Progenitor cell of endocrine pancreas (in vitro differentiated cells): ENCODE results near the gene NEDD9. TPM values are rescaled to one million over a fixed set of nuclear protein-coding genes. Genes with fewer than 3 reads are reported as not detected.

ENCODE experiments used
- DNase-seq: peaks from one replicate; pipeline ENCODE4 v3.0.0; 2021; ENCODE audit warnings: low spot score; ENCODE audit not compliant: unreplicated experiment
- H3K27ac Mint-ChIP-seq: 2 replicates; pipeline ENCODE4 v1.8.0; 2021; ENCODE audit warnings: mild to moderate bottlenecking, moderate library complexity, mixed read lengths
- H3K27me3 Mint-ChIP-seq: 2 replicates; pipeline ENCODE4 v1.8.0; 2021; ENCODE audit warnings: mixed read lengths
- H3K36me3 Mint-ChIP-seq: 2 replicates; pipeline ENCODE4 v1.8.0; 2022; ENCODE audit warnings: mixed read lengths; ENCODE audit not compliant: insufficient read depth
- H3K4me1 Mint-ChIP-seq: 2 replicates; pipeline ENCODE4 v1.8.0; 2021; ENCODE audit warnings: low read depth, mixed read lengths
- H3K4me3 Mint-ChIP-seq: 2 replicates; pipeline ENCODE4 v1.8.0; 2021; ENCODE audit warnings: low read depth, mild to moderate bottlenecking, moderate library complexity, mixed read lengths
- H3K9me3 Mint-ChIP-seq: 2 replicates; pipeline ENCODE4 v1.8.0; 2021; ENCODE audit warnings: low read depth, mixed read lengths
- CTCF ChIP-seq: fragments of 200-600 bp; sonication (generic); IDR thresholded peaks from one replicate; pipeline ENCODE4 v1.5.0; 2021; ENCODE audit warnings: antibody characterized with exemption, mild to moderate bottlenecking; ENCODE audit not compliant: unreplicated experiment
- total RNA-seq: library from RNA; stranded (reverse); gene quantifications from 2 replicates; pipeline ENCODE4 v1.2.1, GENCODE V29; 2021

NEDD9 gene
- total RNA-seq, 1 donor from 2014 or later: 14.1 TPM

- Mint-ChIP-seq H3K36me3 (peaks cover 35% of the 10 kb centered on the region), H3K4me1 (peaks cover 17% of the 10 kb centered on the region), H3K27ac (no peak overlapping the region), H3K27me3 (no peaks in the 10 kb centered on the region), H3K4me3 (no peak overlapping the region), H3K9me3 (no peaks in the 10 kb centered on the region)
- no peak for DNase-seq
- no peak for TF ChIP-seq CTCF
Observed at GRCh38 chr6:11183761-11184362, 48.6 kb downstream of the NEDD9 start.

DNA sequence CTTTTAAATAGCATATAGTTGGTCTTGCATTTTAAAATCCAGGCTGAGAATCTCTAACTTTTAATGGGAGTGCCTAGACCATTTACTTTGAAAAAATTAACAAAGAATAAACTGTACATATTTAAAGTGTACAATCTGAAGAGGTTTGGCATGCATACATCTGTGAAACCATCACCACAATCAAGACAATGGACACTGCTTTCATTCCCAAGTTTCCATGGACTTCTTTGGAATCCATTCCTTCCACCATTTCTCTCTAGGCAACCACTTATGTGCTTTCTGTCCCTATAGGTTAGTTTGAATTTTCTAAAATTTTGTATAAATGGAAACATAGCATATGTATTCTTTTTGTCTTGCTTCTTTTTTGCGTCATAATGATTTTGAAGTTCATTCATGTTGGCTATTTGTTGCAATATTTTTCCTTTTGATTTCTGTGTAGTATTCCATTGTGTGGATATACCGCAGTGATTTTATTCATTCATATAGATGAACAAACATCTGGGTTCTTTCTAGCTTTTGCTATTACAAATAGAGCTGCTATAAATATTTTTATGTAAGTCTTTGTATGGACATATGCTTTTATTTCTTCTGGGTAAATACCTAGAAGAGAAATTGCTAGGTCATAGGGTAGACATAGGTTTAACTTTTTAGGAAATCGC lies 50.9 kb downstream of the NEDD9 start:
- peaks cover 9% of the 10 kb centered on the region for H3K4me1 Mint-ChIP-seq
- H3K9me3 Mint-ChIP-seq: no peaks in the 10 kb centered on the region
- no peak for TF ChIP-seq CTCF
- peaks cover 23% of the 10 kb centered on the region for H3K36me3 Mint-ChIP-seq
- no peaks in the 10 kb centered on the region for H3K27me3 Mint-ChIP-seq
- no peak overlapping the region for H3K4me3 Mint-ChIP-seq
- H3K27ac Mint-ChIP-seq: no peak overlapping the region
- no peak for DNase-seq

DNA sequence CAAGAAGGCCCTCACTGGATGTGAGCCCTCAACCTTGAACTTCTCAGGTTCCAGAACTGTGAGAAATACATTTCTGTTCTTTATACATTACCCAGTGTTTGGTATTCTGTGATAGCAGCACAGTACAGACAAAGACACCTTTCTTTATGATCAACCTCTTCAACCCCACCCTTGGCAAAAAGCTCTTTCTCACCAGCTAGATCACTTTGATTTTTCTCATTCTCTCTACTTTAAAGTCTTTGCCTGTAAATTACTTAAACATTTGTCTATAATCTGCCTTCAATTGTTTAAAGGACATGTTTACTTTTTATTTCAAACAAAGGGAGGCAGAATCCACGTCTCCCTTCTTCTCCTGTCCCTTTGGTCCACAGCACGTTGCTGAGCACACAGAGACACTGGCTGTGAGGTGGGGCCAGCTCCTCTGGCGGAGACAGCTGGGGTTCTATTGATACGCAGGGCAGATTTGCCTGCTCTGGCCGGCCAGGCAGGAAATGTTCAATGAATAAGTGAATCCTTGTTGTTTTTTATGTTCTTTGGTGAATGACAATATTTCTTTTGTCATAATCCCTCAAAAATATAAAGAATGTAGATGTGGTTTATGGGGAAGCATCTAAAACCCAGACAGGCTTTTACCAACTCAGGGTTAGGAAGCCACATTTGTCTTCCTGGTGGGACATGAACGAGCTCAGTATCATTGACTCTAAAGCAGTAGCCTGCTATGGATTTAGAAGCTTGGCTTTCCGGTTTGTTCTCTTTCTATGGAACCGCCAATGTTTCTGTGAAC lies 52.9 kb downstream of the NEDD9 start:
- Mint-ChIP-seq H3K27ac (no peak overlapping the region), H3K9me3 (peaks cover 5% of the 10 kb centered on the region), H3K4me3 (no peak overlapping the region), H3K36me3 (peaks cover 13% of the 10 kb centered on the region), H3K4me1 (peaks cover 11% of the 10 kb centered on the region), H3K27me3 (no peaks in the 10 kb centered on the region)
- TF ChIP-seq CTCF: no peak
- no peak for DNase-seq

- no peak for DNase-seq
- no peak for TF ChIP-seq CTCF
- H3K27ac Mint-ChIP-seq: no peak overlapping the region
- H3K4me1 Mint-ChIP-seq: peaks cover 11% of the 10 kb centered on the region
- H3K4me3 Mint-ChIP-seq: no peak overlapping the region
- peaks cover 11% of the 10 kb centered on the region for H3K36me3 Mint-ChIP-seq
- H3K9me3 Mint-ChIP-seq: peaks cover 5% of the 10 kb centered on the region
- no peaks in the 10 kb centered on the region for H3K27me3 Mint-ChIP-seq
Observed at GRCh38 chr6:11179088-11179418, 53.4 kb downstream of the NEDD9 start.

- H3K9me3 Mint-ChIP-seq: peaks cover 5% of the 10 kb centered on the region
Observed at GRCh38 chr6:11177271-11177670, 55.2 kb downstream of the NEDD9 start.

More at GRCh38 chr6:11177271-11177670, 55.2 kb downstream of the NEDD9 start:
- DNase-seq: no peak
- Mint-ChIP-seq H3K27me3 (no peaks in the 10 kb centered on the region), H3K4me3 (no peak overlapping the region), H3K36me3 (peaks cover 2% of the 10 kb centered on the region), H3K4me1 (peaks cover 22% of the 10 kb centered on the region), H3K27ac (no peak overlapping the region)
- no peak for TF ChIP-seq CTCF
